NCI-H748 (cell line): ENCODE data around the gene ADH5.
"Not testable (repeated sequence)": the region's sequence is repeated elsewhere in the genome, so short reads cannot be mapped to it uniquely, and the experiment has no call there.

ENCODE experiments used
- DNase-seq: peaks from one replicate; lab custom pipeline; 2025; ENCODE audit not compliant: unreplicated experiment; lab: John Stamatoyannopoulos, UW

Gene ADH5

DNA sequence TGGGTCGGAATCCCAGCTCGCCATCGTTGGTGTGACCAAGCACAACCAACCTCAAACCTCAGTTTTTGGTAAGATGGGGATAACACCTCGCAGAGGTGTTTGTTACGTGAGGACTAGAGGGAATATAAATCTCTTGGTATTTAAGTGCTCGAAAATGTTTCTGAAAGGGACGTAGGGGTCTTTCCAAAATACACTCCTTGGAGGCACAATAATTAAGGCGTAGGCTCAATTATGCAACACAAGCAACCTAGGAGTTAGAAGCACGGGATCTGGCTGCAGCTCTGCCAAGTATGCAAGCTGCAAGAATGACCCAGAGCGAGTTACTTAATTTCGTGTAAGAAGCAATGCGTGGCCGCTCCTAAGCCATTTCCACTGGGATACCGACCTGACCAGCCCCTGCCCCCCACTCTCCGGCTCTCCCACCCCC, 552 bp downstream of the ADH5 start:
- peak; percentile 50 for DNase-seq

DNA sequence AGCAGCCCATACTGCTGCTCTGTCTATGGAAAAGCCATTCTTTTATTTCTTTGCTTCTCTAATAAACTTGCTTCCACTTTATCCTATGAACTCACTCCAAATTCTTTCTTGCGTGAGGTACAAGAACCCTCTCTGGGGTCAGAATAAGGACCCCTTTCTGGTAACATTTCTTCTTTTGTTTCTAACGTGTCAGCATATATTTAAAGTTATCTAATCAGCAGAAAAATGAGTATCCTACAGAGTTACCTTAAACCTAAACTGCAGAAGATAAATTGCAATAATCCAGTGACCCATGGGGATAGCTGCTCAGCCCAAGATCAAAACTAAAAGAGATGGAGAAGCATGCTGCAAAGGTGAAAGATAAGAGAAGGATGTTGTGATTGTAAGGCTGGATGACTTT, 4.0 kb downstream of the ADH5 start:
- no peak for DNase-seq

GRCh38 chr4:99082192-99082591, 6.4 kb downstream of the ADH5 start:
- DNase-seq, result no peak

DNA sequence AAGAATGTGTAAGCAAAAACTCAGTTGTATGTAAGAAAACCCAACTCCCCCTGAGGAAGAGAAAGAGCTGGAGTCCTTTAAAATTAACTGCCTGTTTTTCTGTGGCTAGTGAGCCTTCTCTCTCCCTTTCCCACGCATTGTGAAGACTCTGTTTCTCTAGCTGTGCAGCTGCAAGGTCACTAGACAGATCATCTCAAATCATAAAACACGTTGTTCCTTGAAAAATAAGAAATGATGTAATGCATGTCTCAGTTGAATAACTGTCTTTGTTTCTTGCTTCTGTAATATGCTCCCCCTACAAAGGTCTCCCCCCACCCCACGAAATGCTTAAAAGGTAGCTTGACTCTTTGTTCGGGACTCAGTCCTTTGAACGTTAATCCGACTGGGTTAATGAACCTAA, 7.7 kb downstream of the ADH5 start:
- DNase-seq, result not testable (repeated sequence)

GRCh38 chr4:99079625-99080295, 8.8 kb downstream of the ADH5 start:
- no peak for DNase-seq

GRCh38 chr4:99078931-99079624, 9.5 kb downstream of the ADH5 start:
- DNase-seq, result no peak

DNA sequence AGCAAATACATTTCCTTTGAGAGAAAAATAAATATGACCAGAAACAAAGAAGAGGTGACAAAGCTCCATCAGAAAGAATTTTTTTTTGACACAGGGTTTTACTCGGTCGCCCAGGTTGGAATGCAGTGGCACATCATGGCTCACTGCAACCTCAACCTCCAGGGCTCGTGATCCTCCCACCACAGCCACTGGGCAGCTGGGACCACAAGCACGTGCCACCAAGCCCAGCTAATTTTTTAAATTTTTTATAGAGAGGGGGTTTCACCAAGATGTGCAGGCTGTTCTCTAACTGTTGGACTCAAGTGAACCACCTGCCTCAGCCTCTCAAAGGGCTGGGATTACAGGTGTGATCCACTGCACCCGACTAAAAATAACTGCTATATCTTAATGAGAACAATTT, 10.3 kb downstream of the ADH5 start:
- DNase-seq, result no peak

GRCh38 chr4:99077177-99077576, 11.4 kb downstream of the ADH5 start:
- DNase-seq, result no peak

GRCh38 chr4:99076292-99076976, 12.2 kb downstream of the ADH5 start:
- no peak for DNase-seq

- DNase-seq, result no peak
Measured at GRCh38 chr4:99074816-99075215, 13.8 kb downstream of the ADH5 start.

DNA sequence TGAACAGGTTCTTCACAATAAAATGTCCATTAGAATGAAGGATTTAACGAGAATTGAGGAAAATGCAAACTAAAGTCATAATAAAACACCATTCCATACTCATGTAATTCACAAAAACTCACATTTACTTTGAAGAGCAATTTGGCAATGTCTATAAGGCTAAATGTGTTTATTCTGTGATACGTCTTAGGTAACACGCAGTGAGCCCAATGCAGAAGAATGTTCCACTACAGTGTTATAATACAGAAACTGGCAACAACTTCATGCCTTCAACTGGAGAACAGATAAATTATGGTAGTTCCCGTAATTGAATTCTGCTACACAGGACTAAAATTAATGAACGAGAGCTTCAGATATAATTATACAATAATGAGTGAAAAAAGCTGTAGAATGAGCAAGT, 17.4 kb downstream of the ADH5 start:
- no peak for DNase-seq

DNA sequence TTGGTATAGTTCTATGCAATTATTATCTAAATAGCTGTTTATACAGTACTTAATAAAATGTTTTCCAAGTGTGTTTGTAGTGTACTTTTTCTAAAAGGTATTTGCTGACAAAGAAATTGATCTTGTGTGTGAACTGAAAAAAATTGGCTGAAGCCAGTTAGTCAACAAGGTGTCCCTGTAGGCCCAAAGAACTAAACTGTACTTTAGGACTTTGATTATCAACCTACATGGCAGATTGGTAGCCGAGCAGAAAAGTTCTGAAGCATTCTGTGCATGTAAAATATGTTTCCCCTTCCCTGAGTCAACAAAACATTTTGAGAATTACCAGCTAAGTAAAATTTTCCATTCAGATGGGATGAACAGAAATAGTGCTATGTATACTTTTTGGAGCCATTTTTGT, 21.0 kb downstream of the ADH5 start:
- no peak for DNase-seq

DNA sequence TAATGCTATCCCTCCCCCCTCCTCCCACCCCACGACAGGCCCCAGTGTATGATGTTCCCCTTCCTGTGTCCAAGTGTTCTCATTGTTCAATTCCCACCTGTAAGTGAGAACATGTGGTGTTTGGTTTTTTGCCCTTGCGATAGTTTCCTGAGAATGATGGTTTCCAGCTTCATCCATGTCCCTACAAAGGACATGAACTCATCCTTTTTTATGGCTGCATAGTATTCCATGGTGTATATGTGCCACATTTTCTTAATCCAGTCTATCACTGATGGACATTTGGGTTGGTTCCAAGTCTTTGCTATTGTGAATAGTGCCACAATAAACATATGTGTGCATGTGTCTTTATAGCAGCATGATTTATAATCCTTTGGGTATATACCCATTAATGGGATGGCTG, 23.1 kb downstream of the ADH5 start:
- not testable (repeated sequence) for DNase-seq

GRCh38 chr4:99062120-99062519, 26.5 kb downstream of the ADH5 start:
- peak; percentile 34 for DNase-seq

DNA sequence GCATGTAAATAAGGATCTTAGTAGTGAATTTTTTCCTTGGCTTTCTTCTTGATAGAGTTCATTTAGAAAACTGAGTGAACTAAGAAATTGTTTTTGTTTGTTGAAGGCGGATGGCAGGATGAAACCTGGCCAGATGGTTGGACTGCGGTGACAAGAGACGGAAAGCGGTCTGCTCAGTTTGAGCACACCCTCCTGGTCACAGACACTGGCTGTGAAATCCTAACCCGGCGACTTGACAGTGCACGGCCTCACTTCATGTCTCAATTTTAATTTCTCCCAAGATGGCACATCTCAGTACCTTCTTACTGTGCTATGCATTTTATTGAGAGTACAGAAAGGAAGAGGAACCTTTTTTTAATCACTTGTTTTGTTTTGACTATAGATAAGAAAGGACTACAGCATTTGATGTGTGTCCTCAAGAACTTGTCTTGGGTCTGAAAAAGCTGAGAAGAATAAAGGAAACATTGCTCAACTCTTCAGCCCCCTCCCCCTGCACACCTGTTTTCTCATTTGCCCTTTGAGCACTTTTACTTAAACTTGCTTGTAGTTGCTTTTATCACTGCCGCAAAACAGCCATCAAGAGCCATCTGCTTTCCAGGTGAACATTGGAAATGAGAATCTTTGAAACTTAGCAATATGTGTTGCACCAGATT, 27.4 kb downstream of the ADH5 start:
- DNase-seq, result no peak

- no peak for DNase-seq
Measured at GRCh38 chr4:99059550-99059949, 29.0 kb downstream of the ADH5 start.

GRCh38 chr4:99058228-99058627, 30.4 kb downstream of the ADH5 start:
- DNase-seq, result no peak

- DNase-seq, result peak; percentile 14
Measured at GRCh38 chr4:99054428-99054994, 34.1 kb downstream of the ADH5 start.

- DNase-seq, result no peak
Measured at GRCh38 chr4:99052902-99053301, 35.7 kb downstream of the ADH5 start.

GRCh38 chr4:99047710-99048109, 40.9 kb downstream of the ADH5 start:
- DNase-seq, result no peak

DNA sequence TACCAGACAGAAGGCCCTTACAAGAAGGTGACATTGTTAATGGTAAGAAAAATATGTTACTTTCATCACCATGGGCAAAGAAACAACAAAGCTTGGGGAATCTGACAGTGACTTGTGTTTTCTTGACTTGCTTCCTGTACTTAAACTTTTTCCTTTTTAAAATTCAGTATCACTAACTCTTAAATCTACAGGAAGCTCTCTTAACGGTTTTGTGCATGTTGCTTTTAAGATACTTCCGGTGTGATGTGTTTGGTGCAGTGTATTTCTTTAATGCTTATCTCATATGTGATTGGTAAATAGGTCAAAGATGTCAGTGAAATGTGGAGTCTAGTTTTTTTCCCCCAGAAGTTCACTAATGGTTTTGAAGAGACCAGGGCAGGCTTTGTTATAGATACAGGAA, 45.2 kb downstream of the ADH5 start:
- DNase-seq, result no peak
